H54 (cell line): ENCODE results near the gene SLIT3.
"Not testable (repeated sequence)": the region's sequence is repeated elsewhere in the genome, so short reads cannot be mapped to it uniquely, and the experiment has no call there.

Experiments used
- DNase-seq: peaks from one replicate; pipeline ENCODE4 v3.0.0; 2011; ENCODE audit warnings: low spot score, mixed read lengths; ENCODE audit not compliant: insufficient read length
- FAIRE-seq: peaks from 3 replicates; lab custom pipeline; 2011; peaks lifted over from hg19 to GRCh38; lab: Jason Lieb, UNC
- POLR2A ChIP-seq: IDR thresholded peaks from 2 replicates; pipeline ENCODE4 v1.6.1; 2011; ENCODE audit warnings: low read depth, mild to moderate bottlenecking, low read length

The SLIT3 gene

GRCh38 chr5:169242175-169242848, 58.6 kb downstream of the SLIT3 start:
- DNase-seq (no peak), FAIRE-seq (no peak)
- TF ChIP-seq POLR2A, result no peak

- no peak for FAIRE-seq
- DNase-seq, result no peak
- no peak for TF ChIP-seq POLR2A
Measured at GRCh38 chr5:169229342-169229892, 71.5 kb downstream of the SLIT3 start.

DNA sequence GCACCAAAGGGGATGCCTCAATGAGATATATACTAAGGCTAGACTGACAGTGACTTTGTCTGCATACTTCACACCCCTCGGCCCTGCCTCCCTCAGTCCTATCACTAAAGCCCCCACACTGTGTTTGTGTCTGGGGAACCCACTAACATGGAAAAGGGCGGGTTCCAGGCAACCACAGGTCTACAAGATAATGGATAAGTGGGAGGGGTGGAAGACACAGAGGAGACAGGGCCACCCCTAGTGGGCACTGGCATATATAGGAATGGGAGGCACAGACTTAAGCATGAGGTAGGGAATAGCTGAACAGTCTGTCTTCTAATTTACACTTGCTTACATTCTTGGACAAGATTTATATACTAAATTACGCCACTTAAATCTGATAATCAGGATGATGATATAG, 74.0 kb downstream of the SLIT3 start:
- FAIRE-seq (no peak), DNase-seq (no peak)
- no peak for TF ChIP-seq POLR2A

DNA sequence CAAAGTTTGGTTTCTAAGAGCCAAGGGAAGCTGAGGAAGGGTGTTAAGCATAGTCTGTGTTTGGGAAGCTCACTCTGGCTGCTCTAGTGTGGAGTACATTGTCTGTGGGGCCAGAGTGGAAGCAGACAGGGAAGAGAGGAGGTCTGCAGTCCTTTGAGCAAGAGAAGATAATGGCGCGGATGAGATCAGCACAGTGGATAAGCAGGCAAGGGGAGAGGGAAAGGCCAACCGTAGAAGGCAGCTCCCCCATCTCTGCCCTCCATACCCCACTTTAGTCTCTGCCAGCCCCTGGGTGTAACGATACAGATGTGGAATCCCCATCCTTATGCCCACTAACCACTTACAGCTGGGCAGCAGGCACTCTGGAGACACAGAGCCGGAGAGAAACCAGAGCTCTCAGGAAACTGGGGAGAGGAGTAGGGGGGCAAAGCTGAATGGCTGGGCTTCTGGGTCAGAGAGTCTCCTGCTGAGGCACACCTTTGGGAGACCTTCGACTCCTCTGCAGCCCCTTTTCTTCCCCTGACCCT, 75.0 kb downstream of the SLIT3 start:
- no peak for TF ChIP-seq POLR2A
- DNase-seq (no peak), FAIRE-seq (no peak)

- TF ChIP-seq POLR2A, result no peak
- DNase-seq (no peak), FAIRE-seq (no peak)
Measured at GRCh38 chr5:169223595-169223953, 77.4 kb downstream of the SLIT3 start.

GRCh38 chr5:169222934-169223594, 77.9 kb downstream of the SLIT3 start:
- FAIRE-seq, result no peak
- no peak for DNase-seq
- no peak for TF ChIP-seq POLR2A

DNA sequence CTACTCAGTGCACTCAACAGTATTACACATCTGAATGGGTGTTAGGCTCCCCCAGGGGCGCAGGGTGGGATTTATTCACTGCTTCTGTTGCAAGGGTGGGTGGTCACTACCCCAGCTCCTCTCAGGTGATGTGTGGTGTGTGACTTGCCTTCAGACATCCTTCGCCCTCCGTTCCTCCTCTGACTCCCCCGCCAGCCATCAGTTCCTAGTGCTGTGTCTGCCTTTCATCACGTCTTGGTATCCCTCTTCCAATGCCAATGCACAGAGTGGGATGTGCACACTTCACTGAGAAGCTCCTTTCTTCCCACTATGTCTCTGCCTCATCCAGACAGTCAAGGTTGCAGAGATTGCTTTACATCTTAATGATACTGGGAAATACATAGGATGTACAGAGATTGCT, 79.4 kb downstream of the SLIT3 start:
- no peak for DNase-seq
- TF ChIP-seq POLR2A, result no peak
- no peak for FAIRE-seq

DNA sequence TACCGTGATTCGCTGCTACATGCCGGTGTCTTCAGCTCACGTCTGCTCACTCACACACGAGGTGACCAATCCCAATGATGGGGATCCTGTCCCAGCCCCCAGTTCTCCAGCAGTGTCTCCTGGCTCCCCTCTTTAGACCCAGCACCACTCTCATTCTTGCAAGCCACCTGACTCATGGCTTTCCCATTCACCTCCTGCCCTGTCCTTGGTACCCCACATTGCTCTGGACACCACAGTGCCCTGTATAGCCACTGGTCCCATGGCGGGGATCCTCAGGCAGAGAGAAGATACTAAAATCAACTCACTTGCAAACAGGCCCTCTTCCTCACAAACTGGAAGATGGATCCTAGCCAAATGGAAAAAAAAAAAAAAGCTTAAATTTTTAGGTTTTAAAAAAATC, 81.0 kb downstream of the SLIT3 start:
- DNase-seq, result no peak
- no peak for TF ChIP-seq POLR2A
- FAIRE-seq, result no peak

DNA sequence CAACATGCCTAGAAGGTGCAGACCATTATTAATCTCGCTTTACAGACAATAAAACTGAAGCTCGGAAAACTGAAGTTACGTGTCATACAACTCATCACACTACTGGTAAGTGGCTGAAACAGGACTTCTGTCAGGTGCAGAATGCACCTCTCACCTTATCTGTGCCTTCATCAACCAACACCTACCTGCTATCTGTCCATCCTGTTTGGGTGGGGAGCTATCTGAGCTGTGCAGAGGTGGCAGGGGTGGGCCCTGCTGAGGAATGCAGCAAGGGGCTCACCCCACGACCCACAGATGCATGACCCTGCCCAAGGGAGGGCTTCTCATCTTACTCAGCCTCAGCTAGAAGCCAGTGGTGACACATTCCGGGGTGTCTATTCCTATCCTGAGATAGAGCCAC, 81.6 kb downstream of the SLIT3 start:
- FAIRE-seq, result no peak
- no peak for TF ChIP-seq POLR2A

GRCh38 chr5:169218861-169219260, 82.1 kb downstream of the SLIT3 start:
- no peak for TF ChIP-seq POLR2A
- DNase-seq (no peak), FAIRE-seq (no peak)

More for the DNA sequence above, 81.6 kb downstream of the SLIT3 start:
- DNase-seq, result no peak

- no peak for FAIRE-seq
- no peak for DNase-seq
- TF ChIP-seq POLR2A, result no peak
Measured at GRCh38 chr5:169218176-169218575, 82.8 kb downstream of the SLIT3 start.

- no peak for DNase-seq
- no peak for TF ChIP-seq POLR2A
- no peak for FAIRE-seq
Measured at GRCh38 chr5:169216866-169217265, 84.1 kb downstream of the SLIT3 start.

DNA sequence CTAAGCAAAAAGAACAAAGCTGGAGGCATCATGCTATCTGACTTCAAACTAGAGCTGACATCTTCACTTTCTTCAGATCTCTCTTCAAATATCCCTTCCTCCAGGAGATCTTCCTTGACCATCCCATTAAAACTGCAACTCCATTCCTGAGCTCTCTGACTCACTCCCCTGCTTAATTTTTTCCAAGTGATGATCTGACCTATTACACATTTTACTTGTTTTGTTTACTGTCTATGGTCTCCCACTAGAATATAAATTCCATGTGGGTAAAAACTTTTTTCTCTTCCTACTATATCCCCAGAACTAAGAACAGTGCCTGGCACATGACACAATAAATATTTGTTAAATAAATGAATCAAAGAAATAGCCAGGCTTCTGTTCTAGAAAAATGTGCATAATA, 87.5 kb downstream of the SLIT3 start:
- no peak for FAIRE-seq
- no peak for TF ChIP-seq POLR2A

GRCh38 chr5:169211761-169212160, 89.2 kb downstream of the SLIT3 start:
- not testable (repeated sequence) for FAIRE-seq, DNase-seq

More for the DNA sequence above, 87.5 kb downstream of the SLIT3 start:
- no peak for DNase-seq
